Ovary (tissue), 3 donors: Measurements from ENCODE around the gene PIK3CD.

ENCODE experiments used
- EP300 ChIP-seq: sonication (generic); formaldehyde crosslinking; IDR thresholded peaks from one replicate; pipeline ENCODE4 v1.6.1; 2017; ENCODE audit warnings: antibody characterized with exemption
- POLR2A ChIP-seq: fragments of 450-650 bp; IDR thresholded peaks from one replicate; pipeline ENCODE4 v1.6.1; 2017; ENCODE audit warnings: antibody characterized with exemption, mild to moderate bottlenecking, moderate library complexity
- TF ChIP-seq, protein P1 (sequence below), 3 donors: fragments of 450-650 bp in 2 of 3; fragments of 200-600 bp in 1 of 3; IDR thresholded peaks; one replicate each; pipeline versions ENCODE4 v1.5.1 to v1.8.0; 2016 to 2022; ENCODE audit warnings: antibody characterized with exemption in 3 of 3, mild to moderate bottlenecking in 1 of 3
- donor health status: DM: no; HTN: no; CAD: no.

DNA sequence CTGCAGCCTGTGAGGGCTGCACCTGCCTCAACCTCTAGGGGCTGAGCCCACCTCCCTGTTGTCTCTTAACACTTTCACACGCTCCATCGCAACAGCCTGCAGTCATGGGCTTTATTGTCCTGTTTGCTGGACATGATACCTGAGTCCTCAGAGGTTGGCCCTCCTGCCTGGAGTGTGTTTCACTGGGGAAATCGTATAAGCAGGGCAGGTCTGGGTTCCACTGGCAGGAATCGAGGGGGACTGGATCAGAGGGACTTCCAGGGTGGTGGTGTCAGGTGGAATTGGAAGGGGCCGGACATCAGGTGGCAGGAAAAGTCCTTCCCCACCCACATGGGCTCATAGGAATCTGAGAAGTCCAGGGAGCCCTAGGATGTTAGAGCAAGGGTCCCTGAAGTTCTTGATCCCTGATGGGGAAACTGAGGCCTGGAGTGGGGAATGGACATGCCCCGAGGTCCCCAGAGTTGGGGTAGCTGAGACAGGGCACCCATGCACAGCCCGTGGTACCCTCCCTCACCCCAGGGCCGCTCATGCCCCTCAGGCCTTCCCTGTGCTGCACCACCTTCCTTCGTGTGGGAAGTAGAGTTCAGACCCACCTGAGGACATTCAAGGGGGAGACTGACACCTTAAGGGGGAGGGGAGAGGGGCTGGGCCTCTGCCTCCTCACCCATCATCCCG is 66.6 kb downstream of the PIK3CD start:
- TF ChIP-seq, protein P1, sequence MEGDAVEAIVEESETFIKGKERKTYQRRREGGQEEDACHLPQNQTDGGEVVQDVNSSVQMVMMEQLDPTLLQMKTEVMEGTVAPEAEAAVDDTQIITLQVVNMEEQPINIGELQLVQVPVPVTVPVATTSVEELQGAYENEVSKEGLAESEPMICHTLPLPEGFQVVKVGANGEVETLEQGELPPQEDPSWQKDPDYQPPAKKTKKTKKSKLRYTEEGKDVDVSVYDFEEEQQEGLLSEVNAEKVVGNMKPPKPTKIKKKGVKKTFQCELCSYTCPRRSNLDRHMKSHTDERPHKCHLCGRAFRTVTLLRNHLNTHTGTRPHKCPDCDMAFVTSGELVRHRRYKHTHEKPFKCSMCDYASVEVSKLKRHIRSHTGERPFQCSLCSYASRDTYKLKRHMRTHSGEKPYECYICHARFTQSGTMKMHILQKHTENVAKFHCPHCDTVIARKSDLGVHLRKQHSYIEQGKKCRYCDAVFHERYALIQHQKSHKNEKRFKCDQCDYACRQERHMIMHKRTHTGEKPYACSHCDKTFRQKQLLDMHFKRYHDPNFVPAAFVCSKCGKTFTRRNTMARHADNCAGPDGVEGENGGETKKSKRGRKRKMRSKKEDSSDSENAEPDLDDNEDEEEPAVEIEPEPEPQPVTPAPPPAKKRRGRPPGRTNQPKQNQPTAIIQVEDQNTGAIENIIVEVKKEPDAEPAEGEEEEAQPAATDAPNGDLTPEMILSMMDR (IDR thresholded peaks at IDR 0.05), result no peak
- TF ChIP-seq POLR2A (no peak), EP300 (no peak)
